ENCODE results near the gene SLC18B1. TPM values are rescaled to one million over a fixed set of nuclear protein-coding genes. Genes with fewer than 3 reads are reported as not detected.

SLC18B1 gene
- polyA plus RNA-seq, 1 of the 3 experiments (the other 2 are of a cell fraction): 1.2 TPM

DNA sequence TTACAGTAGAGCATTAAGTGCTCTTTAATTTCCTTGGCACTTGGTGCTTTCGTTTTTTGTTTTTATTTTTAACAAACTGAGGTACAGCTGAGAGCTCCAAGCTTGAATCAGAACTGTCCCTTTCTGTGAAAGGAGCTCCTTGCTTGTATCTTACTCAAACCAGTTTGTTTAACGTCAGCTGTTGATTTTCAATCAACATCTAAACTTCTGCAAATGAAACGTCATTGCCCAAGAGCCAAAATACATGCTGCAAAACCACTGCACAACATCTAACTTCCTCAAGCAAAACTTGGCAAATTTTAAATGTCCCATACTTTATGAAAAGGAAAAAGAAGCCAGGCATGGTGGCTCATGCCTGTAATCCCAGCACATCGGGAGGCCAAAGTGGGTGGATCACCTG is 55.9 kb downstream of the SLC18B1 start:
- Histone ChIP-seq H3K4me2 (no peak overlapping the region), H3K79me2 (ENCODE audit: insufficient read depth) (no peaks in the 10 kb centered on the region), H3K9ac (no peak overlapping the region), H3K36me3 (replicated peaks in 1 of 2; ENCODE audit: control insufficient read depth in 1 of 2, insufficient read depth in 2 of 2, low read length in 1 of 2) (no peaks in the 10 kb centered on the region), H3K9me3 (no peaks in the 10 kb centered on the region), H3K27me3 (ENCODE audit: insufficient read depth) (no peaks in the 10 kb centered on the region), H2AFZ (ENCODE audit: low read depth) (no peak overlapping the region), H3F3A (replicated peaks; ENCODE audit: insufficient read depth) (no peaks in the 10 kb centered on the region), H3K9me2 (no peaks in the 10 kb centered on the region), H4K20me1 (ENCODE audit: insufficient read depth) (no peaks in the 10 kb centered on the region), H3K4me3 (ENCODE audit: low read depth in 2 of 2, low read length in 1 of 2) (no peak overlapping the region), H3K4me1 (ENCODE audit: control insufficient read depth in 1 of 2, insufficient read depth in 2 of 2, low read depth in 1 of 2, low read length in 1 of 2) (no peaks in the 10 kb centered on the region), H3K27ac (ENCODE audit: low read depth in 2 of 2, low read length in 1 of 2) (no peak overlapping the region)
- TF ChIP-seq, protein P1, sequence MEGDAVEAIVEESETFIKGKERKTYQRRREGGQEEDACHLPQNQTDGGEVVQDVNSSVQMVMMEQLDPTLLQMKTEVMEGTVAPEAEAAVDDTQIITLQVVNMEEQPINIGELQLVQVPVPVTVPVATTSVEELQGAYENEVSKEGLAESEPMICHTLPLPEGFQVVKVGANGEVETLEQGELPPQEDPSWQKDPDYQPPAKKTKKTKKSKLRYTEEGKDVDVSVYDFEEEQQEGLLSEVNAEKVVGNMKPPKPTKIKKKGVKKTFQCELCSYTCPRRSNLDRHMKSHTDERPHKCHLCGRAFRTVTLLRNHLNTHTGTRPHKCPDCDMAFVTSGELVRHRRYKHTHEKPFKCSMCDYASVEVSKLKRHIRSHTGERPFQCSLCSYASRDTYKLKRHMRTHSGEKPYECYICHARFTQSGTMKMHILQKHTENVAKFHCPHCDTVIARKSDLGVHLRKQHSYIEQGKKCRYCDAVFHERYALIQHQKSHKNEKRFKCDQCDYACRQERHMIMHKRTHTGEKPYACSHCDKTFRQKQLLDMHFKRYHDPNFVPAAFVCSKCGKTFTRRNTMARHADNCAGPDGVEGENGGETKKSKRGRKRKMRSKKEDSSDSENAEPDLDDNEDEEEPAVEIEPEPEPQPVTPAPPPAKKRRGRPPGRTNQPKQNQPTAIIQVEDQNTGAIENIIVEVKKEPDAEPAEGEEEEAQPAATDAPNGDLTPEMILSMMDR (IDR thresholded peaks at IDR 0.05): no peak
- TF ChIP-seq SMC3 (IDR thresholded peaks at IDR 0.05; ENCODE audit: low read depth, low read length) (no peak), NRF1 (IDR thresholded peaks at IDR 0.05; ENCODE audit: low read depth, low read length) (no peak), TAF1 (IDR thresholded peaks at IDR 0.05; ENCODE audit: borderline replicate concordance, low read depth, low read length) (no peak), GATA2 (CRISPR knock-in tag; IDR thresholded peaks at IDR 0.05) (no peak)
- TF ChIP-seq, protein P2, sequence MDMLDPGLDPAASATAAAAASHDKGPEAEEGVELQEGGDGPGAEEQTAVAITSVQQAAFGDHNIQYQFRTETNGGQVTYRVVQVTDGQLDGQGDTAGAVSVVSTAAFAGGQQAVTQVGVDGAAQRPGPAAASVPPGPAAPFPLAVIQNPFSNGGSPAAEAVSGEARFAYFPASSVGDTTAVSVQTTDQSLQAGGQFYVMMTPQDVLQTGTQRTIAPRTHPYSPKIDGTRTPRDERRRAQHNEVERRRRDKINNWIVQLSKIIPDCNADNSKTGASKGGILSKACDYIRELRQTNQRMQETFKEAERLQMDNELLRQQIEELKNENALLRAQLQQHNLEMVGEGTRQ (IDR thresholded peaks at IDR 0.05; ENCODE audit: borderline replicate concordance, low read depth, low read length): no peak
- WGBS (ENCODE audit: low lambda C conversion rate): 5% methylated on average over 4 of the region's 4 CpGs
- no peak for DNase-seq
- POLR2A ChIA-PET: no interaction called here
- CTCF ChIA-PET: no interaction called here

DNA sequence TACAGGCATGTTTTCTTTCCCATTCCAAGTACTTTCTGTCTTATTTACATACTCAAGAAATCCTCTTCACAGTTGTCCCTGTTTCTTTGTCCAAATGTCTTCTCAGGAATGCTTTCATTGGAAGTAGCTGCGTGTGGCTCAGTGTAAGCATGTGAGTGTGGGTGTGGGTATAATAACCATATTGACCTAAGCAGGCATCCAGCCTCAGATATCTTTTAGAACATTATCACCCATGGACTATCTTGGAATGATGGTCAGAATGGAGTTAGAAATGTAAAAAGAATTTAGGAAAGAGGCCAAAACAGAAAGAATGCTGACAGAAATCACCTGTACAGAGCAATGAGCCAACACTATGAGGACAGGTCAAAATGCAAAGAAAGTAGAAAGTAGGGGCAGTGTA is 57.2 kb downstream of the SLC18B1 start:
- H4K20me1 ChIP-seq (ENCODE audit: insufficient read depth): no peaks in the 10 kb centered on the region
- H3K9me3 ChIP-seq: no peaks in the 10 kb centered on the region
- no peak for DNase-seq
- no peak overlapping the region for H3K9ac ChIP-seq
- 5% methylated on average over 1 of the region's 1 CpG for WGBS (ENCODE audit: low lambda C conversion rate)
- H3K27ac ChIP-seq (ENCODE audit: low read depth in 2 of 2, low read length in 1 of 2): no peak overlapping the region
- no peaks in the 10 kb centered on the region for H3K9me2 ChIP-seq
- no peak overlapping the region for H3K4me2 ChIP-seq
- H3F3A ChIP-seq (replicated peaks; ENCODE audit: insufficient read depth): no peaks in the 10 kb centered on the region
- H3K4me1 ChIP-seq (ENCODE audit: control insufficient read depth in 1 of 2, insufficient read depth in 2 of 2, low read depth in 1 of 2, low read length in 1 of 2): no peaks in the 10 kb centered on the region
- H3K79me2 ChIP-seq (ENCODE audit: insufficient read depth): no peaks in the 10 kb centered on the region
- no peaks in the 10 kb centered on the region for H3K36me3 ChIP-seq (replicated peaks in 1 of 2; ENCODE audit: control insufficient read depth in 1 of 2, insufficient read depth in 2 of 2, low read length in 1 of 2)
- H3K27me3 ChIP-seq (ENCODE audit: insufficient read depth): no peaks in the 10 kb centered on the region
- ChIA-PET CTCF (no interaction called here), POLR2A (no interaction called here)
- no peak overlapping the region for H2AFZ ChIP-seq (ENCODE audit: low read depth)
- no peak overlapping the region for H3K4me3 ChIP-seq (ENCODE audit: low read depth in 2 of 2, low read length in 1 of 2)
- TF ChIP-seq, protein P1 (IDR thresholded peaks at IDR 0.05): no peak
- TF ChIP-seq SMC3 (IDR thresholded peaks at IDR 0.05; ENCODE audit: low read depth, low read length) (no peak), GATA2 (CRISPR knock-in tag; IDR thresholded peaks at IDR 0.05) (no peak), CHD2 (IDR thresholded peaks at IDR 0.05; ENCODE audit: low read length, partially characterized antibody) (no peak), RXRA (IDR thresholded peaks at IDR 0.05; ENCODE audit: borderline replicate concordance, low read depth) (no peak), JUND (IDR thresholded peaks at IDR 0.05) (no peak), TEAD4 (IDR thresholded peaks at IDR 0.05; ENCODE audit: borderline replicate concordance, insufficient read depth) (no peak), NFIC (IDR thresholded peaks at IDR 0.05; ENCODE audit: borderline replicate concordance) (no peak), YY1 (IDR thresholded peaks at IDR 0.05; ENCODE audit: low read depth) (no peak)
- TF ChIP-seq, protein P3, sequence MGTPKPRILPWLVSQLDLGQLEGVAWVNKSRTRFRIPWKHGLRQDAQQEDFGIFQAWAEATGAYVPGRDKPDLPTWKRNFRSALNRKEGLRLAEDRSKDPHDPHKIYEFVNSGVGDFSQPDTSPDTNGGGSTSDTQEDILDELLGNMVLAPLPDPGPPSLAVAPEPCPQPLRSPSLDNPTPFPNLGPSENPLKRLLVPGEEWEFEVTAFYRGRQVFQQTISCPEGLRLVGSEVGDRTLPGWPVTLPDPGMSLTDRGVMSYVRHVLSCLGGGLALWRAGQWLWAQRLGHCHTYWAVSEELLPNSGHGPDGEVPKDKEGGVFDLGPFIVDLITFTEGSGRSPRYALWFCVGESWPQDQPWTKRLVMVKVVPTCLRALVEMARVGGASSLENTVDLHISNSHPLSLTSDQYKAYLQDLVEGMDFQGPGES (IDR thresholded peaks at IDR 0.05; ENCODE audit: low read depth, low read length): no peak
- TF ChIP-seq, protein P4, sequence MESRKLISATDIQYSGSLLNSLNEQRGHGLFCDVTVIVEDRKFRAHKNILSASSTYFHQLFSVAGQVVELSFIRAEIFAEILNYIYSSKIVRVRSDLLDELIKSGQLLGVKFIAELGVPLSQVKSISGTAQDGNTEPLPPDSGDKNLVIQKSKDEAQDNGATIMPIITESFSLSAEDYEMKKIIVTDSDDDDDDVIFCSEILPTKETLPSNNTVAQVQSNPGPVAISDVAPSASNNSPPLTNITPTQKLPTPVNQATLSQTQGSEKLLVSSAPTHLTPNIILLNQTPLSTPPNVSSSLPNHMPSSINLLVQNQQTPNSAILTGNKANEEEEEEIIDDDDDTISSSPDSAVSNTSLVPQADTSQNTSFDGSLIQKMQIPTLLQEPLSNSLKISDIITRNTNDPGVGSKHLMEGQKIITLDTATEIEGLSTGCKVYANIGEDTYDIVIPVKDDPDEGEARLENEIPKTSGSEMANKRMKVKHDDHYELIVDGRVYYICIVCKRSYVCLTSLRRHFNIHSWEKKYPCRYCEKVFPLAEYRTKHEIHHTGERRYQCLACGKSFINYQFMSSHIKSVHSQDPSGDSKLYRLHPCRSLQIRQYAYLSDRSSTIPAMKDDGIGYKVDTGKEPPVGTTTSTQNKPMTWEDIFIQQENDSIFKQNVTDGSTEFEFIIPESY (IDR thresholded peaks at IDR 0.05; ENCODE audit: borderline replicate concordance, low read depth): no peak
- TF ChIP-seq, protein P5, sequence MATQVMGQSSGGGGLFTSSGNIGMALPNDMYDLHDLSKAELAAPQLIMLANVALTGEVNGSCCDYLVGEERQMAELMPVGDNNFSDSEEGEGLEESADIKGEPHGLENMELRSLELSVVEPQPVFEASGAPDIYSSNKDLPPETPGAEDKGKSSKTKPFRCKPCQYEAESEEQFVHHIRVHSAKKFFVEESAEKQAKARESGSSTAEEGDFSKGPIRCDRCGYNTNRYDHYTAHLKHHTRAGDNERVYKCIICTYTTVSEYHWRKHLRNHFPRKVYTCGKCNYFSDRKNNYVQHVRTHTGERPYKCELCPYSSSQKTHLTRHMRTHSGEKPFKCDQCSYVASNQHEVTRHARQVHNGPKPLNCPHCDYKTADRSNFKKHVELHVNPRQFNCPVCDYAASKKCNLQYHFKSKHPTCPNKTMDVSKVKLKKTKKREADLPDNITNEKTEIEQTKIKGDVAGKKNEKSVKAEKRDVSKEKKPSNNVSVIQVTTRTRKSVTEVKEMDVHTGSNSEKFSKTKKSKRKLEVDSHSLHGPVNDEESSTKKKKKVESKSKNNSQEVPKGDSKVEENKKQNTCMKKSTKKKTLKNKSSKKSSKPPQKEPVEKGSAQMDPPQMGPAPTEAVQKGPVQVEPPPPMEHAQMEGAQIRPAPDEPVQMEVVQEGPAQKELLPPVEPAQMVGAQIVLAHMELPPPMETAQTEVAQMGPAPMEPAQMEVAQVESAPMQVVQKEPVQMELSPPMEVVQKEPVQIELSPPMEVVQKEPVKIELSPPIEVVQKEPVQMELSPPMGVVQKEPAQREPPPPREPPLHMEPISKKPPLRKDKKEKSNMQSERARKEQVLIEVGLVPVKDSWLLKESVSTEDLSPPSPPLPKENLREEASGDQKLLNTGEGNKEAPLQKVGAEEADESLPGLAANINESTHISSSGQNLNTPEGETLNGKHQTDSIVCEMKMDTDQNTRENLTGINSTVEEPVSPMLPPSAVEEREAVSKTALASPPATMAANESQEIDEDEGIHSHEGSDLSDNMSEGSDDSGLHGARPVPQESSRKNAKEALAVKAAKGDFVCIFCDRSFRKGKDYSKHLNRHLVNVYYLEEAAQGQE (IDR thresholded peaks at IDR 0.05; ENCODE audit: low read depth, low read length): no peak

All from SK-N-SH (cell line).